Motor neuron (in vitro differentiated cells): ENCODE data around the gene NUDT9. TPM values are rescaled to one million over a fixed set of nuclear protein-coding genes. Genes with fewer than 3 reads are reported as not detected.
"Not testable (repeated sequence)": the region's sequence is repeated elsewhere in the genome, so short reads cannot be mapped to it uniquely, and the experiment has no call there.

Source experiments
- ATAC-seq, 8 experiments: fragments of 200-7000 bp; cut with Tn5 transposase; replicated peaks in 6 of 8; 2 replicates each; pipeline ENCODE4 v1.8.0; 2021; ENCODE audit warnings: mild to moderate bottlenecking in 8 of 8, moderate library complexity in 8 of 8
- H3K27ac ChIP-seq, 2 donors: fragments of 250-450 bp; sonication (Bioruptor Pico); 2 replicates each; pipeline ENCODE4 v1.9.0; 2021; ENCODE audit warnings: antibody characterized with exemption in 2 of 2, mild to moderate bottlenecking in 2 of 2, moderate library complexity in 1 of 2
- H3K4me1 ChIP-seq, 2 donors: fragments of 250-450 bp; sonication (Bioruptor Pico); replicated peaks in 1 of 2; 2 replicates each; pipeline ENCODE4 v1.6.1; 2021; ENCODE audit warnings: antibody characterized with exemption in 2 of 2, mild to moderate bottlenecking in 2 of 2, moderate library complexity in 1 of 2
- H3K4me3 ChIP-seq, 5 donors: fragments of 250-450 bp; sonication (Bioruptor Pico); 2 replicates each; pipeline ENCODE4 v1.9.0; 2021; ENCODE audit warnings: antibody characterized with exemption in 5 of 5, mild to moderate bottlenecking in 5 of 5, moderate library complexity in 4 of 5
- whole genome bisulfite sequencing, 10 experiments: fragments of 450-650 bp; shearing (Covaris generic); methylation state at CpG; one replicate each; pipeline ENCODE4 v1.0.0; 2022; 5-methylcytosine and 5-hydroxymethylcytosine counted together
- in situ Hi-C, 9 experiments: fragments of 400-800 bp; cut with MboI; loops; one replicate each; pipeline ENCODE4 v1.15.0; 2021; ENCODE audit warnings: low sequenced_read_pairs in 9 of 9, low pct_unique_long_range_greater_than_20kb in 2 of 9; ENCODE audit not compliant: unreplicated experiment in 9 of 9
- total RNA-seq, 8 experiments: library from RNA; unstranded; fragments of 300-600 nt; gene quantifications; 2 replicates each; pipeline versions ENCODE4 v1.2.3 to v1.2.4, GENCODE V29; 2022

The NUDT9 gene
- total RNA-seq, 8 experiments from 2014 or later: 11.6 to 29.1 (median 16.4) TPM

GRCh38 chr4:87488666-87489065 is 66.3 kb downstream of the NUDT9 start:
- H3K4me1 ChIP-seq, H3K4me3 ChIP-seq, ATAC-seq, in situ Hi-C loops, H3K27ac ChIP-seq: not testable (repeated sequence)
- WGBS, 10 experiments: 79 to 100% (median 95%) methylated on average over 1 to 4 of the region's 4 CpGs; no CpG with 5 or more reads in 7 of the 10 experiments

DNA sequence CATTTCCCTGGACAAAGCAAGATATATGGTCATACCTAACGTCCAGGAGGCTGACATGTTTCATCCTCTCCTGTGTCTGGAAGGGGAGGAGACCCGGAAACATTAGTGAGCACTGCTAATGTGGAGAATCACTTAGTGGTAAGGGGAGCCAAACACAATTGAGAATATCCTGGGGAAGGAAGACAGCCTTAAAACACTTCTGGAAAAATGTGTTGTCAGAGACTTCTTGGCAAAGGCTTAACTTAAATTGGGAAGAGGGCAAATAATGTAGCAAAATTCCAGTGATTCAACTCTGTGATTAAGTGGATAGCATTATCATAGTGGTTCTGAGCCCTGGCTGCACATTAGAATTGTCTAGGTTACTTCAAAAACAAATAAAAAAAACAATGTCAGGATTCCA is 67.3 kb downstream of the NUDT9 start:
- Histone ChIP-seq H3K4me3 (no peak overlapping the region), H3K4me1 (peaks cover 0 to 2% of the 10 kb centered on the region in 2 donors), H3K27ac (no peak overlapping the region)
- ATAC-seq: no peak
- in situ Hi-C loops: no loop called here
- WGBS, 10 experiments: 14 to 91% (median 73%) methylated on average over 1 to 2 of the region's 2 CpGs; no CpG with 5 or more reads in 2 of the 10 experiments

DNA sequence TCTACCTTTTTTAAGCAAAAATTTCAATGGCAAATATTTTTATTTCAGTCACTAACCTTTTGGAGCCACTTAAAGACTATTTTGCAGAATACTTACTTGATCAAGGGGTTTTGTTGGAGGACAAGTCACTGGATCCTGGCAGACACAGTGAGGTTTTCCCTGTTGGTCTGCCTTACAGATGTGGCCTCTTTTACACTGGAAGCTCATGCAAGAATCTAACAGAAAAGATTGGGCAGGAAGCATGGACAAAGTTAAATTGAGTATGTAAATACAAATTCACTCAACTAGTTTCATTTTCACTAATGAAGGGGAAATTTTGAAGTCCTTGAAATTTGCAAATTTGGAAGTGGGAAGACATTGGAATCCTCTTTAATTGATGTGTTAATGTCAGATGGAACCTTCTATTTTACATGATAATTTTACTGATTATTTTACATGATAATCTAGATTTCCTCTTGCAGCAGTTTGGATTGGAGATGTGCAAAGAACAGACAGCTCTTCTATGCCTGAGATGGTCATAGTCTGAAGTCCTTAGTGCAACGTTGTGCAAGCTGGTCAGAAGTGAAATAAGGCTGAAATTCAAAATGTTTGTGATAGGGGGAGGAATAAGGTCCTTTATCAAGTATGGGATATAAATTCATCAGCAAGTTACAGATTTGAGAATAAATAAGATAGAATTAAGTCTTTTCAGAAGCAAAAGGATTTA is 68.4 kb downstream of the NUDT9 start:
- no peak overlapping the region for H3K27ac ChIP-seq
- ATAC-seq: peak in 1 of 8 experiments; percentile 45
- no peak overlapping the region for H3K4me3 ChIP-seq
- in situ Hi-C loops: no loop called here
- peaks cover 0 to 2% of the 10 kb centered on the region in 2 donors for H3K4me1 ChIP-seq
- WGBS, 10 experiments: 19 to 50% (median 40%) methylated on average over 1 of the region's 1 CpG; no CpG with 5 or more reads in 7 of the 10 experiments

- ATAC-seq: no peak
- 57 to 100% (median 76%) methylated on average over 1 to 2 of the region's 2 CpGs; no CpG with 5 or more reads in 3 of the 10 experiments for WGBS, 10 experiments
- Histone ChIP-seq H3K27ac (no peak overlapping the region), H3K4me3 (no peak overlapping the region), H3K4me1 (peaks cover 0 to 2% of the 10 kb centered on the region in 2 donors)
- in situ Hi-C loops: no loop called here
Measured at GRCh38 chr4:87491436-87491835, 69.1 kb downstream of the NUDT9 start.

DNA sequence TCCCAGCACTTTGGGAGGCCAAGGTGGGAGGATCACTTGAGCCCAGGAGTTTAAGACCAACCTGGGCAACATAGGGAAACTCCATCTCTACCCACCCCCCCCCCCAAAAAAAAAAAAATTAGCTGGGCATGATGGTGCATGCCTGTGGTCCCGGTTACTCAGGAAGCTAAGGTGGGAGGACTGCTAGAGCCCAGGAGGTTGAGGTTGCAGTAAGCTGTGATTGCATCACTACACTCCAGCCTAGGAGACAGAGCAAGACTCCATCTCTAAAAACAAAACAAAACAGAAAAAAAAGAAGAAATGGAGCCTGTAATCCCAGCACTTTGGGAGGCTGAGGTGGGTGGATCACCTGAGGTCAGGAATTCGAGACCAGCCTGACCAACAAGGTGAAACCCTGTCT is 69.5 kb downstream of the NUDT9 start:
- in situ Hi-C loops, H3K4me1 ChIP-seq, H3K4me3 ChIP-seq, ATAC-seq, H3K27ac ChIP-seq: not testable (repeated sequence)
- WGBS, 10 experiments: 57 to 100% (median 93%) methylated on average over 1 to 2 of the region's 2 CpGs; no CpG with 5 or more reads in 3 of the 10 experiments

DNA sequence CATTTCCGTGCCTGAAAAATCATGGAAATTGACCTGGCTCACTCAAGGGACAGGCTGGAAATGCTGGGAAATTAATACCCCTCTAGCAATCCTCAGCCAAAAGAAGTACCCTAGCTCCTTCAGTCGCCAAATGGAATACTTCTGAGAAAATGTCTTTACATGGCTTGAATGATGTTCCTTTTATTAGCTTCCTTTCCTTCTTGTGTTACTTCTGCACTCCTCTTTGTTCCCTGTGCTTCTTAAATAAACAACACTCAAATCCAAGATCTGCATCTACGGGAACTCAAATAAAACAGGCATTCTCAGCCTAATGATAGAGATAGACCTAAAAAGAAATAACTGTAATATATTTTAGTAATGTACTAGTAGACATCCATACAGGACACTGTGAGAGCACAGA is 70.7 kb downstream of the NUDT9 start:
- peak in 1 of 8 experiments; percentile 64 for ATAC-seq
- H3K4me1 ChIP-seq: peaks cover 0 to 2% of the 10 kb centered on the region in 2 donors
- H3K27ac ChIP-seq: no peak overlapping the region
- in situ Hi-C loops: no loop called here
- WGBS, 10 experiments: 52 to 100% (median 87%) methylated on average over 1 to 3 of the region's 3 CpGs; no CpG with 5 or more reads in 1 of the 10 experiments
- no peak overlapping the region for H3K4me3 ChIP-seq

GRCh38 chr4:87497159-87497558 is 74.8 kb downstream of the NUDT9 start:
- ATAC-seq: peak in 1 of 8 experiments; percentile 18
- in situ Hi-C loops: no loop called here
- Histone ChIP-seq H3K27ac (no peak overlapping the region), H3K4me1 (no peaks in the 10 kb centered on the region), H3K4me3 (no peak overlapping the region)
- WGBS, 10 experiments: 20 to 100% (median 76%) methylated on average over 1 to 2 of the region's 2 CpGs; no CpG with 5 or more reads in 2 of the 10 experiments

DNA sequence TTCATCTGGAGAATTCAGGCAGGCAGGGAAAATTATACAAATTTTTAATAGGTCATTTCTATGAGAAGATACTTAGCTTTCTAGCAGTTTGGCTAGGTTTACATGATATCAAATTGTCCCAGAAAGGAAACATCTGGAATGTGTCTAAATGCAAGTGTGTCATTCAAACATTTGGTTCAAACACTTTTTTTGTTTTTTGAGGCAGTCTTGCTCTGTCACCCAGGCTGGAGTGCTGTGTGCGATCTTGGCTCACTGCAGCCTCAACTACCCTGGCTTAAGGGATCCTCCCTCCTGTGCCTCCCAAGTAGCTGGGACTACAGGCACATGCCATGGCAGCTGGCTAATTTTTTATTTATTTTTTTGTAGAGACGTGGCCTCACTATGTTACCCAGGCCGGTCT is 75.2 kb downstream of the NUDT9 start:
- in situ Hi-C loops: no loop called here
- Histone ChIP-seq H3K27ac (no peak overlapping the region), H3K4me1 (no peaks in the 10 kb centered on the region), H3K4me3 (no peak overlapping the region)
- WGBS, 10 experiments: 10 to 100% (median 80%) methylated on average over 1 to 2 of the region's 3 CpGs; no CpG with 5 or more reads in 1 of the 10 experiments
- ATAC-seq: peak in 1 of 8 experiments; percentile 11

GRCh38 chr4:87498446-87498900 is 76.1 kb downstream of the NUDT9 start:
- ATAC-seq: peak in 4 of 8 experiments; percentile 39 to 97 (median 89)
- WGBS, 10 experiments: 0 to 89% (median 65%) methylated on average over 1 to 5 of the region's 5 CpGs; no CpG with 5 or more reads in 2 of the 10 experiments
- in situ Hi-C loops: no loop called here
- Histone ChIP-seq H3K4me3 (no peak overlapping the region), H3K27ac (no peak overlapping the region), H3K4me1 (no peaks in the 10 kb centered on the region)

- no peak for ATAC-seq
- no peak overlapping the region for H3K4me3 ChIP-seq
- 79 to 100% (median 89%) methylated on average over 1 to 7 of the region's 7 CpGs for WGBS, 10 experiments
- no peaks in the 10 kb centered on the region for H3K4me1 ChIP-seq
- in situ Hi-C loops: no loop called here
- H3K27ac ChIP-seq: no peak overlapping the region
Measured at GRCh38 chr4:87499403-87500091, 77.2 kb downstream of the NUDT9 start.

DNA sequence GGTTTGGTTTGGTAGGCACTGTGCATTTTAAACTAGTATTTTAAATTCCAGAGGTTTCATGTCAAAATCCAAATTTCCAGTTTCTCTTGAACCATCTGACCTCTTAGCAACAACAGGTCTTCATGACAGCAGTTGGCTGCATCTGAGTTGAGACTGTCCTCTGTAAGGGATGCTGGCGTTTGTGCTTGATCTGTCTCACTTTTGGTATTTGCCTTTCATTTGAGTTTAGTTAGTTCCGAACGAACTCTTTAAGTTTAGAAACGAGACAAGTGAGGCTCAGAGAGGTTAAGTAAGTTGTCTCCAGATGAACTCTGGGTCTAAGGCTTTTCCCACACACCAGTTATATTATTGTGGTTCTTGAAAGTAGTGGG is 77.7 kb downstream of the NUDT9 start:
- in situ Hi-C loops: no loop called here
- WGBS, 10 experiments: 0 to 100% (median 66%) methylated on average over 1 to 4 of the region's 4 CpGs; no CpG with 5 or more reads in 1 of the 10 experiments
- H3K4me1 ChIP-seq: no peaks in the 10 kb centered on the region
- no peak overlapping the region for H3K4me3 ChIP-seq
- ATAC-seq: no peak
- no peak overlapping the region for H3K27ac ChIP-seq

- Histone ChIP-seq H3K4me1 (no peaks in the 10 kb centered on the region), H3K4me3 (no peak overlapping the region), H3K27ac (no peak overlapping the region)
- in situ Hi-C loops: no loop called here
- peak in 1 of 8 experiments; percentile 52 for ATAC-seq
Measured at GRCh38 chr4:87502580-87503238, 80.3 kb downstream of the NUDT9 start.

DNA sequence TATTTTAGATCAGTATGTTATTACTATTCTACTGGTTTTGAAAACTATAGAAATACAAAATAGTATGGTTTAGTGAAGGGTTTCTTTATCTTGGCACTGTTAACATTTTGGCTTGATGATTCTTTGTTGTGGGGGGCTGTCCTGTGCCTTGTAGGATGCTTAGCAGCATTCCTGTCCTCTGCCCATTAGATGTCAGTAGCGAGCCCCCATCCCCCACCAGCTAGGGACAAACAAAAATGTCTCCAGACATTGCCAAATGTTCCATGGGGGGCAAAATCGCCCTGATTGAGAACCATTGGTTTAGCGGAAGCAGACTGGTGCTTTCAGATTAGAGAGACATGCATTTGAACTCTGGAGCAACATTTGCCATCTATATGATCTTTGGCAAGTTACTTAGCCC is 83.5 kb downstream of the NUDT9 start:
- no peaks in the 10 kb centered on the region for H3K4me1 ChIP-seq
- H3K4me3 ChIP-seq: no peak overlapping the region
- ATAC-seq: no peak
- 40 to 100% (median 69%) methylated on average over 1 to 3 of the region's 3 CpGs; no CpG with 5 or more reads in 3 of the 10 experiments for WGBS, 10 experiments
- in situ Hi-C loops: no loop called here
- H3K27ac ChIP-seq: no peak overlapping the region
